Putamen (tissue), 1 donor: Measurements from ENCODE around the gene EIF4EBP2.

ENCODE experiments used
- DNase-seq: peaks from one replicate; pipeline ENCODE4 v3.0.0-alpha.2; 2016; ENCODE audit warnings: low spot score

EIF4EBP2 gene

GRCh38 chr10:70432561-70433263 is 28.8 kb downstream of the EIF4EBP2 start:
- DNase-seq, result no peak

GRCh38 chr10:70433581-70434280 is 29.8 kb downstream of the EIF4EBP2 start:
- DNase-seq, result no peak

GRCh38 chr10:70435241-70436085 is 31.5 kb downstream of the EIF4EBP2 start:
- DNase-seq, result no peak

DNA sequence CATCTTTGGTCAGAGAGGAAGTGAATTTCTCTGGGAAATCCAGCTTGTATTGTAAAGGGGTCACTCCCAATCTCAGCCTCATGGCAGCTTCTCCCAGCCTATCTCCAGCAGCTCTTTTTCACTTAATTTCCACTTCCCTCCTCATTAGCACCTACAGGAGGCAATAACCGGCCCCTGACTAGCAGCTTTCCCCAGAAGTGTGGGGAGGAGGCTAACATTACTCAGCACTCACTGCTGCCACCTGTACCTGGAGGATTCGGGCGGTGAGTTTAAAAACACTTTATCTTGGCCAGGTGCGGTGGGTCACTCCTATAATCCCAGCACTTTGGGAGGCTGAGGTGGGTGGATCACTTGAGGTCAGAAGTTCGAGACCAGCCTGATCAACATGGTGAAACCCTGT is 33.8 kb downstream of the EIF4EBP2 start:
- no peak for DNase-seq

DNA sequence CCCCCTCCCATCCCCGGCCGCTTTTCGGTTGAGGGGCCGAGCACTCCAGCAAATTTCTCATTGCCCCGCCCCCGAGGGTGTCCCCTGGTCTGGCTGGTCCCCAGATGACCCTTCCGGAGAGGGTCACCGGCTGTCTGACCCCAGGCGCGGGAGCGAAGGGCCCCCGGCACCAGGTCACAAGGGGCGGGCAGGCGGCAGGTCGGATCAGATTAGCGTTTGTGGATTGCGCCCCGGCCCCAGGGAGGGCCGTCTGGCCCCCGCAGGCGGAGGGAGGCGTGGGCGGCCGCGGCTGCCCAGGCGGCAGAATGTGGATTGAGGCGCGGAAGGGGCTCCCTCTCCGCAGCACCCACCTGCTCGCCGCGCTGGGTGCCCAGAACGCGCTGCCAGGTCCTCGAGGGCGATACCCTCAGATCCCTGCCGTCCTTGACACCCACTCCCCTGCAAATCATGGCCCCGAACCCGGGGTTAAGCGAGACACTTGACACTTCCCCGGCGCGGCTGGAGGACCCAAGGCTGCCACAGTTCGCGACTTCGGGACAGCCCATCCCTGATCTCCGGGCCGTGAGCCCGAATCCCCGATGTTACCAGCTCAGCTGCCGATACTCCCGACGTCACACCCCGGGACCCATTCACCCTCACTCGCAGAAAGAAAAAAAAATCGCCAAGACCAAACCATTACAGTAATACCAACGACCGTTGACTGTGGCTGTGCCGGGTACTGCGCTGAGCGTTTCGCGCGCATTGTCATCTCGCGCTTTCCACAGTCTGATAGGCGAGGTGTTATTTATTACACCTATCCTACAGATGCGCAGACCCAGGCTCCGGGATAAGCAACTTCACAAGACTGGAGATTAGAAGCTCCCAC is 36.6 kb downstream of the EIF4EBP2 start:
- no peak for DNase-seq

DNA sequence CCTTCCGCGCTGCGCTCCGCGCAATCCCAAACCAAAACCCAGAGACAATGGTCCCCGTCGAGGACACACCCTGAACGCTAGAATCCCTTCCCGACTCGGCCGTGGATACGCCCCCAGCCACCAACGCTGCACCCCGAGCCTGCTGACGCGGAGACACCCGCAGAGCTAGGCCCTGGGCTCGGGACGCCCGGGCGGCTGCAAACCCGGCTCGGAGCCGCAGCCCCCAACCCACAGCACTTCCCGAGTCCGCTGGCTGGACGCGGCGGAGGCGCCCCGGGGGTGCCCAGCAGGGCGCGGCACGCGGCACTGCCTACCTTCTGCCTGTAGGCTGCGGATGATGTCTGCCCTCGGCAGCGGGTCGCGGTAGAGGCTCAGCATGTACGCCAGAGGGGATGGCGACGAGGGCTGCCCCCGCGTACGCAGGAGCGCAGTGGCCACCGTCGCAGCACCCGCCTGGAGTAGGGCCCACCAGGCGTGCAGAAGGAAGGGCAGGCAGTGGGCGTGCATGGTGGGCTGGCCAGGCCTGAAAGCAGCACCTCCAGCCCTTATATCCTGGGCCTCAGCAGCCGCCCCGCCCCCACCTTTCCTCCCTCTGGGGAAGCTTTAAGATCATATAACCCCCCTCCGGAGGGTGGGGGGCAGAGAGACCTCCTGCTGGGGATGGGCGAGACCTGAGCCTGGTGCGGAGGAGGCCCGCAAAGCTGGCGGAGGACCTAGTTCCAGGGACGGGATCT is 37.4 kb downstream of the EIF4EBP2 start, which contains the start of gene NODAL:
Gene NODAL, minus strand, starts transcription at position 521 of the 734 bp plus-strand sequence. Its CDS starts 14 bp downstream, at position 507.
- no peak for DNase-seq

DNA sequence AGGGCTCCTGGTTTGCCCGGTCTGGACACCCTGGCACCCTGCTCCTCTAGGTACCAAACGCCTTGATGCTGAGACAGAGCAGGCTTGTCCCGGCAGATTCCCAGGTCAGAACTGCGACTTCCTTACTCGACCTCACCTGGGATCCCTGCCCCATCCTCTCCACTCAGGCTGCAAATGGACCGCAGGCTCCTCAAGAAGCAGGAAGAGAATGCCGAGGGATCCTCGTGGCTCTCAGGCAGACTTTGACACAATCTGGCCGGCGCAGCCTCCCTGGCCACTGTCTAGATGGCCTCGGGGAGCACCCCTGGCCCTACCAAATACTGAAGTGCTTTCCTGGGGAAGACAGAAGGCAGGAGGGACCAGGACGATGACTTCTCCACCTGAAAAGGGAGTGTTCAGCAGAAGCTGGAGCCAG is 38.0 kb downstream of the EIF4EBP2 start:
- DNase-seq, result no peak

- no peak for DNase-seq
These were observed 38.5 kb downstream of the EIF4EBP2 start for GRCh38 chr10:70442332-70442988.

- no peak for DNase-seq
These were observed 40.8 kb downstream of the EIF4EBP2 start for GRCh38 chr10:70444744-70445143.

- no peak for DNase-seq
These were observed 42.0 kb downstream of the EIF4EBP2 start for GRCh38 chr10:70445718-70446657.

DNA sequence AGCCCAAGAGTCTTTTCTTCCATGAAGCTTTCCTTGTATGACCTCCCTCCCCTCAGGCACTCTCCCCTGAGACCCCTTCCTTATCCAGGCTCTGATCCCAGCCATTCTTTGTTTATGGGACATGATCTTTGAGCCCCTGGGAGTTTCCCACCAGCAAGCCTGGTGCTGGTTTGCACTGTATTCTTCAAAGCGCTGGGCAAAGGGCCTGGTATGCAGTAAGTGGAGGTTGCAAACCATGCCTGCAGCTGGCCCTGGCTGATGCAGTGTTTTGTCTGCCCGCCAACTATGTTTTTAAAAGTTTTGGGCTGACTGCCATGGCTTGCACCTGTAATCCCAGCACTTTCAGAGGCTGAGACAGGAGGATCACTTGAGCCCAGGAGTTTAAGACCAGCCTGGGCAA is 44.3 kb downstream of the EIF4EBP2 start:
- no peak for DNase-seq

- no peak for DNase-seq
These were observed 51.3 kb downstream of the EIF4EBP2 start for GRCh38 chr10:70455213-70455630.

GRCh38 chr10:70456164-70456563 is 52.2 kb downstream of the EIF4EBP2 start:
- no peak for DNase-seq

DNA sequence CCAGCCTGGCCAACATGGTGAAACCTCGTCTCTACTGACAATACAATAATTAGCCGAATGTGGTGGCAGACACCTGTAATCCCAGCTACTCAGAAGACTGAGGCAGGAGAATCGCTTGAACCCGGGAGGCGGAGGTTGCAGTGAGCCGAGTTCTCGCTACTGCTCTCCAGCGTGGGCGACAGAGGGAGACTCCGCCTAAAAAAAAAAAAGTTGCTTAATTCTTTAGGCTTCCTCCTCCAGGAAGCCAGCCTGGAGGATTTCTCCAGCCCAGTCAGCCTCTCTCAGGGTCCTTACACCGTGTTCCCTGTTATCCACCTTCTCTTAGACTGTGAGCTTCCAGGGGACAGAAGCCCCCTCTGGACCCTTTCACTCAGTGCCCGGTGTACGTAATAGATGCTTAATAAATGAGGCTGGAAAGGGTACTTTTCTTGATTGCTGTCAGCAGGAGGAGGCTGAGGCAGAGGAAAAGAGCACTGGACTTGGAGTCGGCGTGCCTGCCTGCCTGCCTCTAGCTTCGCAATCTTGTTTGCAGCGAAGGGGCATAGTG is 53.9 kb downstream of the EIF4EBP2 start:
- no peak for DNase-seq

- DNase-seq, result no peak
These were observed 54.5 kb downstream of the EIF4EBP2 start for GRCh38 chr10:70458329-70459060.

GRCh38 chr10:70459061-70459773 is 55.3 kb downstream of the EIF4EBP2 start:
- DNase-seq, result no peak

DNA sequence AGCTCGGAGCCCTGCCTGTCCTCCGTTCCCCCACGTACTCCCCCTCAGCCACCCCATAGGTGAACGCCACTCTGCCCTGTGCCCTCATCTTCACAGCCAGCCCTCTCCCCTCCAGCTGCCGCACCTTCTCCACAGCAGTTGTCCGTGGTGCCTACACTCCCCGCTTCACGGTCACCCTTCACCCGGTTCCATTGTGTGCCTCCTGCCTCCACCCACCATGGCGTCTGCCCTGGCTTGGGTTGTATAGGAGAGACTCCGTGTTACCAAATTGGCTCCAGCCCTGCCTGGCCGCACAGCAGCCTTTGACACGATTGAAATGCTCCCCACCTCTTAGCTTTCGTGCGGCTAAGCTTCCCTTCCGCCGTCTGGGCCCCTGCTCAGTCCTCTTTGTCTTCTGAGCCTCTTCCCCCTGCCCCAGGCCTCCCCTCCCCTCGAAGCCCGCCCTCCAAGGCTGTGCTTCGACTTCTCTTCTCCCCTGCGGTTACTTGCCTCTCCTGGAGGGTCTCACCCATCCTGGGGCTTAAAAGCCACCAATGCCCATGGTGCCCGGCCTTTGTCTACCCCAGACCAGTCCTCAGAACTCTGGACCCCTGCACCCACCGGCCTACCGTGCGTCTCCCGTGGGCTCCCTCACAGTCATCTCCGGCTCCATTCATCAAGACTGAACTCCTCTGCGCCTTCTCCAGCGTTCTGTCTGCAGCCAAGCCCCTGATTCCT is 56.0 kb downstream of the EIF4EBP2 start:
- DNase-seq, result no peak
